HG03159 (cell line): Measurements from ENCODE around the gene TCN2.
A peak's percentile ranks its signal among the peaks of the same experiment; 100 is the strongest.
"Not testable (repeated sequence)": the region's sequence is repeated elsewhere in the genome, so short reads cannot be mapped to it uniquely, and the experiment has no call there.

ENCODE experiments used
- ATAC-seq: cut with Tn5 transposase; IDR thresholded peaks from one replicate; pipeline ENCODE4 v1.9.1; 2021; ENCODE audit warnings: mild to moderate bottlenecking, moderate library complexity; ENCODE audit not compliant: unreplicated experiment

The TCN2 gene

DNA sequence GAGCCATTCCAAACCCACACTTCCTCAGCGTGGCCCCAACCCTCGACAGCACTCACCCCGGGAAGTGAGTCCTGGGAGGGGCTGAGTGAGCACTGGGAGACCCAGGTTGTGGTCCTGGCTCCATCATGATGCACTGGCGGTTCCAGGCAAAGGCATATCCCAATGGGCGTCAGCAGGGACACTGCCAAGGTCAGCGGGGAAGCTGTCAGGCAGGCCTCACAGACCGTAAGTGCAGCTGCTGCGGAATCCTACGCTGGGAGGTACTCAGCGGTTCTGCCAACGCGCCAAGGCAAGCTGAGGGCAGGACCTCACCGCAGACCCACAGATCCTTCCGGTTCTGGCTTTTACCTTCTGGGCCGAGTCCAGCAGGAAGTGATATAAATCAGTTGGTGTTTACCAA, 31.1 kb upstream of the TCN2 start:
- no peak for ATAC-seq

DNA sequence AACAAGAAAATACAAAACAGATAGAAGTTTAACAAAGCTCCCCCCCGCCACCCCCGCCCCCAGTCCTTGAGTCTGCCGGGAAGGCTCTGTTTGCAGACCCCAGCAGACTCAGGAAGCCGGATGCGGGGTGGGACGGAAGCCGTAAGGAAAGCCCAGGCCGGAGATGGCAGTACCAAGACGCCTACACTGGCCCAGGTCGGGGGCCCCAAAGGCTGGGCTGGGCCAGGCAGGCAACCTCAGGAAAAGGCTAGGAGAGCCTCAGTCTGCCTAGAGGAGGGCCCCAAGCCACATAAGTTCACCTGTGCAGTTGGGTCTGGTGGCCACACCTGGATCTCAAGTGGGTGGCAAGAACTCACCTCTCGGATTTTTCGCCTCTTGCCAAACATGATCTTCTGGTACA, 28.5 kb upstream of the TCN2 start:
- no peak for ATAC-seq

DNA sequence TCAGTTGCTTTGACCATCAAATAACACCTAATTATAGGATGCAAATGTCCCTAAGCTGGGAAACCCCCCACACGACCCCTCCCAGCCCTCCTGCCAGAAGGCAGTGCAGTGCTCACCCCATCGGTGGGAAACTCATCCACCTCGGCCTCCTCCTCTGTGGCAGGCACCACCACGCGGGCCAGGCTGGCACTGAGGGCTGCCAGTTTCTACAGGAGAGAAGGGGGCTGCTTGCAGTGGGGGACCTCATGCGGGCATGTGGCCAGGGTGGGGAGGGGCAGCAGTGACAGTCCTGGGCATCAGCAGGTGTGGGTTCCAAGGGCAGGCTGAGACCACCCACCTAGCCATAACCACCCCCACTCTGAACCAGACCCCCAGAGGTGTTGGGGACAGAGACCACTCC, 26.1 kb upstream of the TCN2 start:
- ATAC-seq: no peak

DNA sequence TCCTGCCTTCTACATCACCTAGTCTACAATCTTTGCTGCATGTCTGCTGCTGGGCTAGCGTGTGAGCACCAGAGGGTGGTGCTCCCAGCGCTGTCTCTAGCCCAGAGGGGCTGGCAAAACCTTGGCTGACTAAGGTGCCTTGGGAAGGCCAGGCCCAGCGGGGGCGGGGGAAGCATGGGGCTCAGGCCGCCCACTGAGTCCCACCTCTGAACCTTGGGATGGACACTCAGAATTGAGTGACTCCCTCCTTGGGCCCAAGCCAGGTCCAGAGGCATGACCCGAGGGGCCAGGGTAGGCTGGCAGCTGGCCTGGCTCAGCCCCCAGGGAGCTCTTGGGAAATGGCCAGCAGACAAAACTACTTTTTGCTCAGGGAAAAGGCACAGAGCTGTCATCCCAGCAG, 24.9 kb upstream of the TCN2 start:
- no peak for ATAC-seq

DNA sequence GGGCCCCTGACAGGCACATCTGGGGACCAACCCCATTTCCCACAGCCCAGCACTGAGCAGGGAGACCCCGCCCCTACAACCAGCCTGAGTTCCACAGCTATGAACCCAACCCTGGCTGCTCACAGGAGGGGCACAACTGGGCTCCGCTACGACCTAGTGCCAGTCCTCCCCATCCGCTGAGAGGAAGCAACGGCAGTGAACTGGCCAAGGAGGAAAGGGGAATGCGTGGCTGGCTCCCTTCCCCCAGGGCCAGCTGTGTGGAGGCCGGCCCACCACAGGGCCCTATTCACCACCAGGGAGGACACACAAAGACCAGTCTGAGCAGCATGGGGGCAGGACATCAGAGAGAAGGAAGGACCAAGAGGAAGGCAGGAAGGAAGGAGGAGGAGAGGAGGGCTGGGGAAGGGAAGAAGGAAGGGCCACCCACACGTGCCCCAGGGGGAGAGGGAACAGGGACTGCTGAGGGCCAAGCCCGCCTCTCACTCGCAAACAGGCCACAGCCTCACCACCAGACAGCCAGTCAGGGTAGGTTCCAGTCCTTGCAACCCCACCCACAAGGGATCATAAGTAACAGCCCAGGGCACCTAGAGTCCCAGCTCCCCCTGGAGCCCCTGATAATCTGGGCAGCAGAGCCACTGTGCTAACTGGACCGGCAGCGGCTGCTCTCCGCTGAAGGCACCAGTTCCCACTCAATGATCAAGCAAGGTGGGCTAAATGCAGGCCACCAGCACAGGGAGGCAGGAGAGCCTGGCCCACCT, 24.0 kb upstream of the TCN2 start:
- no peak for ATAC-seq

DNA sequence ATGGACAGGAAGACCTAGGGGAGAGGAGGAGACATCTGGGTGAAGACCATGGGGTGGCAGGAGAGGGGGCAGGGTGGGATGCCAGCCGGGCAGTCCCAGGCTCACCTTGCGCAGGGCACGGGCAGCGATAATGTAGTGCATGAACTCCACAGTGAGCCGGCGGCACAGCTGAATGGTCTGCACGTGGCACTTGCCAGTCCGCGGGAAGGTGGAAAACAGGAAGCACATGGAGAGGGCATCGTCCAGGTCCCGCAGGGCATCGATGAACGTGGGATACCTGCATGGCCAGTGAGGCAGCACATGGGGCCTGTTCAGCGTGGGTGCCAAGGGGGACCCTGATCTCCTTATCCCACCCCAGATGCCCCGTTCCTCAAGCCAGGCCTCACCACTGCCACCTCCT, 22.5 kb upstream of the TCN2 start:
- no peak for ATAC-seq

DNA sequence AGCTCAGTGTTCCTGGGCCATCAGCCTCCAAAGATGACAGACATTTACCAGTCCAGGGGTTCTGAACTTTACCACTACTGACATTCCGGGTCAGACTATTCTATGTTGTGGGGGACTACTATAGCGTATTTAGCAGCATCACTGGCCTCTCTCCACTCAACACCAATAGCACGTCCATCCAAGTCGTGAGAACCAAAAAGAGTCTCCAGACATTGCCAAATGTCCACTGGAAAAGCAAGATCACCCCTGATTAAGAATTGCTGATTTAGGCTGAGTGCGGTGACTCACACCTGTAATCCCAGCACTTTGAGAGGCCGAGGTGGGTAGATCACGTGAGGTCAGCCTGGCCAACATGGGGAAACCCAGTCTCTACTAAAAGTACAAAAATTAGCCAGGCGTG, 20.6 kb upstream of the TCN2 start:
- ATAC-seq: no peak

DNA sequence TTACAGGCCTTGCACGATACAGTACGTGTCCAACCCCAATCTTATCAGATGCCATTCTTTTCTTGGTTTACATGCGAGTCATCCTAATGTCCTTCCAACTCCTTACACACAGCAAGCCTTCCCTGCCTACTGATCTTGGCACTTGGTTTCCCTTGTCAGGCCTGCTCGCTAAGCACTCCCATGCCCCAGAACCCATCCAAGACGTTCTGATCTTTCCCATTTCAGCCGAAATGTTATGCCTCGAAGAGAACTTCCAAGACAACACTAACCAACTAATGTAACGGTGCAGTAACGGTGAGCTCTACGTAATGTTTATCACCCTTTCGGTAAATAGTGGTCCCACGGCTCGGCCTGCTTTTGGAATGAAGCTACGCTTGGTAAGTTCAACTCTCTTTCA, 15.8 kb upstream of the TCN2 start:
- ATAC-seq: no peak

DNA sequence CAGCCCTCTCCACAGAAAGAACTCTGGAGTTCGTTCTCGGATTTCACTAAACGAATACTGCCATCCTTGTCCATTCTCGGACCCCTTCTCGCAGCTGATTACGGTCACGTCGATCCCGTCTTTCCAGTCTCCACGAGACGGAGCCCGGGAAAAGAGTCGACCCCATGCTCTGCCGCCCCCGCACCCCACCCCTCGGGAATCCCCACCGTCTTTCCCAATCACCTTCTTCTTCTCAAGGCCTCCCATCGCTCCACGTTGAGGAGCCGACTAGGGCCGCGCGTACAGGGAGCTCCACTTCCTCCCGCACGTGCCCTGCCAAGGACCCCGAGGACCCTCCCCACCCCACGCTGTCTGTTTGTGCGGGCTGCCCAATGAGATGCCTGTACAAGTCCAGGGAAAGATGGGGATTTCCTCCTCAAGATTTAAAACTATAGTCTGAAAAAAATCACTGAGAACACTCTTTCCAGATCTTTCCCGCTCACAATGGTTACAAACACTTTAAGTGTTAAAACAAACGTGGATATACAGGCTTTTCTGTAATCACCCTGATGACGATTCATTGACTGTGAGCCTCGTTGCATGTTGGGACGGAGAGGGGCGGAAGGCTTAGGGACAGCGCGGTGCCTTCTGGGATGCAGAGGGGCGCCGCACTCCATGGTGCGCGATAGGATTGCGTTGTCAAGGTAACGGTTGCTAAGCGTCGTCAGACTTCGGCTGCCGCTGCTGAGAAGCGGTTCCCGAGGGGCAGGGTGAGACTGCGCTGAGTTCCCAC, 15.2 kb upstream of the TCN2 start, which contains the start of gene PES1:
Gene PES1 (minus strand): TSS at position 323 of the 772 bp plus-strand sequence. CDS start 77 bp downstream, at position 246.
- ATAC-seq: peak; percentile 94

DNA sequence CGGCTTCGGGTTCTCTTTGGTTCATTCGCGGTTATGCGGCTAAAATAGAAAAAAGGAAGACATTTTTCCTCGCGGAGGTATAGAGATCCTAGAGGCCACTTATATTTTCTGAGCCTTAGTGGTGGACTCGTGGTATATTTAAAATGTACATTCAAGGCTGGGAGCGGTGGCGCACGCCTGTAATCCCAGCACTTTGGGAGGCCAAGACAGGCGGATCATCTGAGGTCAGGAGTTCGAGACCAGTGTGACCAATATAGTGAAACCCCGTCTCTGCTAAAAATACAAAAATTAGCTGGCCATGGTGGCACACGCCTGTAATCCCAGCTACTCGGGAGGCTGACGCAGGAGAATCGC, 14.6 kb upstream of the TCN2 start:
- ATAC-seq: not testable (repeated sequence)

DNA sequence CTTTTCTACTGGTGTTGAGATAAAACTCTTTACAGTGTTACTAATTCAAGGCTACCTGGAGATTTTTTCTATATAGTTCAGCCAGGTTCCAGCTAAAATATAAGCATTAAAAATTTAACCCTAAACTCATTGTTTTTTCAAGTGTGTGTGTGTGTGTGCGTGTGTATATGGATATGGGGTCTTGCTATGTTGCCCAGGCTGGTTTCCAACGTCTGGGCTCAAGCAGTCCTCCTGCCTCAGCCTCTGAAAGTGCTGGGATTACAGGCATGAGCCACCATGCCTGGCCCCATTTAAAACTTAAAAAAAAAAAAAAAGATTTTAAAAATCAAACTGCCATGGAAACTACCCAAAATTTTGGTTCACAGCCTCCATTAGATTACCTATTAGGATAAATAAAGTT, 10.8 kb upstream of the TCN2 start:
- ATAC-seq: no peak

DNA sequence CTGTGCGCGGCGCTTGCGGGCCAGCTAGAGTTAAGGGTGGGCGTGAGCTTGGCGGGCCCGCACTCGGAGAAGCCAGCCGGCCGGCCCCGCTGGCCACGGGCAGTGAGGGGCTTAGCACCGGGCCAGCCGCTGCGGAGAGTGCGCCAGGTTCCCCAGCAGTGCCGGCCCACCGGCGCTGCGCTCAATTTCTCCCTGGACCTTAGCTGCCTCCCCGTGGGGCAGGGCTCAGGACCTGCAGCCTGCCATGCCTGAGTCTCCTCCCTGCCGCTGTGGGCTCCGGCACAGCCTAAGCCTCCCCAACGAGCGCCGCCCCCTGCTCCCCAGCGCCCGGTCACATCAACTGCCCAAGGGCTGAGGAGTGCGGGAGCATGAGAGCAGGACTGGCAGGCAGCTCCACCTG, 10.1 kb upstream of the TCN2 start:
- ATAC-seq: no peak

DNA sequence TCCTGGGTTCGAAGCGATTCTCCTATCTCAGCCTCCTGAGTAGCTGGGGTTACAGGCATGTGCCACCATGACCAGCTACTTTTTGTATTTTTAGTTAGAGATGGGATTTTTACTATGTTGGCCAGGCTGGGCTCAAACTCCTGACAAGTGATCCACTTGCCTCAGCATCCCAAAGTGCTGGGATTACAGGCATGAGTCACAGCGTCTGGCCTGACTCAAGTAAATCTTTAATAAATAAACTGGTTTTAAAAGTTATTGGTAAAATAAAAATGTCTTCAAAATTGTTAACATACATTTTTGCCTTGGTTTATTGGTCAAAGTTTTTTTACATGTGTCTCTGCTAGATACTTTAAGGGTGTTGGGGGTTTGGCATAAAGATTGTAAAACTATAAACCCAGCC, 8.0 kb upstream of the TCN2 start:
- ATAC-seq: no peak

DNA sequence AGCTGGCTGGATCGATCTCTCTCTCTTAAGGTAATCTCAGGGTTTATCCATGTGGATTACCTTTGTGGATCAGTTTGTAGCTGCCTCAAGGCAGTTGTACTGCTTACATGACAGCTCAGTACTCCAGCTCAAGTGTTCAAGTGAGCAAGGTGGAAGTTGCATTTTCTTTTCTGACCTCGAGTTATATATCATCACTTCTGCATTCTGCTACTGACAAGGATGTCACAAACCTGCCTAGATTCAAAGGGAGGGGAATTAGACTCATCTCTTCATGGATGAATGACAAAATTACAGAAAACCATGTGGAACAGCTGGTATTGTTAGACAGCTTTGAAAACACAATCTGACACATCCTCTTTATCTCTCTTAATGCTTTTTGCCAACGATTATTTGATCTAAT, 6.1 kb upstream of the TCN2 start:
- no peak for ATAC-seq

DNA sequence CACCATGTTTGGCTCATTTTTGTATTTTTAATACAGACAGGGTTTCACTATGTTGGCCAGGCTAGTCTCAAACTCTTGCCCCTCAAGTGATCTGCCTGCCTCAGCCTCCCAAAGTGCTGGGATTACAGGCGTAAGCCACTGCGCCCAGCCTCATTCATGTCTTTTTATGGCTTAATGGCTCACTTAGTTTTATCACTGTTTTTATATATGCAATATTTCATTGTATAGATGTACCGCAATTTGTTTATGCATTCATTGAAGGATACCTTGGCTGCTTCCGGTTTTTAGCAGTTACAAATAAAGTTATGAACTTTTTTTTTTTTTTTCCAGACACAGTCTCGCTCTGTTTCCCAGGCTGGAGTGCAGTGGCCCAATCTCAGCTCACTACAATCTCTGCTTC, 5.5 kb upstream of the TCN2 start:
- ATAC-seq: no peak

DNA sequence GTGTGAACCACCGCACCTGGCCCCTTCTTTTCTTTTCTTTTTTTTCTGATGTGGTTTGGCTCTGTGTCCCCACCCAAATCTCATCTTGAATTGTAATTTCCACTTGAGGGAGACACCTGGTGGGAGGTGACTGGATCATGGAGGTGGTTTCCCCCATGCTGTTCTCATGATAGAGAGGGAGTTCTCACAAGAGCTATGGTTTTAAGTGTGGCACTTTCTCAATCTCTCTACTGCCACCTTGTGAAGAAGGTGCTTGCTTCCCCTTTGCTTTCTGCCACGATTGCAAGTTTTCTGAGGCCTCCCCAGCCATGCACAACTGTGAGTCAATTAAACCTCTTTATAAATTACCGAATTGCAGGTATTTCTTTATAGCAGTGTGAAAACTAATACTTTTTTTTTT, 4.9 kb upstream of the TCN2 start:
- no peak for ATAC-seq

DNA sequence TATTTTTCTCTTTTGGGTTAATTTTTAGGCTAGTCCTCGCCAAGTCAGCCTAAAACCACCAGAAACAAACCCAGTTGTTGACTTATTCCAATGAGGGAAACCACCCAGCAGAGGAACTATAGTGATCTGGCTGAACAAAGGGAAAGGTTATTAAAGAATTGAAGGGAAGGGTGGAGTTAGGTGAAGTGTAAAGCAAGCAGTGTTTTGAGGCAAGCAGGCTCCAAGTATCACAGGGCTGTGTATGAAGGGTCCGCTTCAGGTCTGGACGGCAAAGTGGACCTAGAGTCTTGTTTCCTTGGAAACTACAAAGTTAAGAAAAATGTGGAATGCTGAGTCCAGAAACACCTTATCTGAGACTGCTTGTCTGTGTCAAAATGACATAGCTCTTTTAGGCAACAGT, 3.2 kb upstream of the TCN2 start:
- ATAC-seq: no peak

DNA sequence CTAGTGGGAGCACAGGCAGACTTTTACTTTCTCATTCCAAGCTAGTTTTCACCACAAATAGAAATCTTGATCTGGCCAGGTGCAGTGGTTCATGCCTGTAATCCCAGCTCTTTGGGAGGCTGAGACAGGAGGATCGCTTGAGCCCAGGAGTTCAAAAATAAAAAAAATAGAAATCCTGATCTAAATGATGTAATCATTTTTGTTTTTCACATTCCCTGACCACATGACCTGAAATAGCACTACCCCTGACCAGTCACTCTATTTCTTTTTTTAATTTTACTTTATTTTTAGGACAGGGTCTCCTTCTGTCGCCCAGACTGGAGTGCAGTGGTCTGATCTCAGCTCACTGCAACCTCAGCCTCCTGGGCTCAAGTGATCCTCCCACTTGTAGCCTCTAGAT, 2.3 kb upstream of the TCN2 start:
- ATAC-seq: no peak

DNA sequence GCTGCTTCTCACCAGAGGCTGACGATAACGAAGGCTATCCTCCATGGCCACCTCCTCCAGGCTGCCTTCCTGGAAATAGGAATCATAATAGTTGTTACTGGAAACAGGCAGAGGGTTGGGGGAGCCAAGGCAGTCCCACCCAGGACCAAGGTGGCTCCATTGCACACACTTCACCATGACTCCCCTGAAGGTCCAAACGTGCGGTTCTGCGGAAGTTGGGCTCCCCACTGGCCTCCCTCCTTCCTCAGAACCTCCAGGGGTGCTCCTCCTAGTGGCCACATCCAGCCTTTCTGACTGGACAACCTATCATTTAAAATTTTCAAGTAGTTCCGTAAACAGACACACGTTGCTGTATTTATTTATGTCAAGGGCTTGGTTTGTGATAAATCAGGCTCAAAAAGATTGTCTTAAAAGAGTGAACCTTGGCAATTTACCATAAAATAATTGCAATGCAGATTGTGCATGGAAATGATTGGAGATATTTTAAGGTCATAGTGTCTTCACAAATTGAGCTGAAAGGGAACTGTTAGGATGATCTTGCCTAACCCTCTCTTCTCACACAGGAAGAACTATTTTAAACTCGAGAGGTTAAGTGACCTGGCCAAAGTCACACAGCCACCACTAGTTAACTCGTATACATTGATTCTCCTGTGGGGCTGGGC, 1.4 kb upstream of the TCN2 start:
- no peak for ATAC-seq

DNA sequence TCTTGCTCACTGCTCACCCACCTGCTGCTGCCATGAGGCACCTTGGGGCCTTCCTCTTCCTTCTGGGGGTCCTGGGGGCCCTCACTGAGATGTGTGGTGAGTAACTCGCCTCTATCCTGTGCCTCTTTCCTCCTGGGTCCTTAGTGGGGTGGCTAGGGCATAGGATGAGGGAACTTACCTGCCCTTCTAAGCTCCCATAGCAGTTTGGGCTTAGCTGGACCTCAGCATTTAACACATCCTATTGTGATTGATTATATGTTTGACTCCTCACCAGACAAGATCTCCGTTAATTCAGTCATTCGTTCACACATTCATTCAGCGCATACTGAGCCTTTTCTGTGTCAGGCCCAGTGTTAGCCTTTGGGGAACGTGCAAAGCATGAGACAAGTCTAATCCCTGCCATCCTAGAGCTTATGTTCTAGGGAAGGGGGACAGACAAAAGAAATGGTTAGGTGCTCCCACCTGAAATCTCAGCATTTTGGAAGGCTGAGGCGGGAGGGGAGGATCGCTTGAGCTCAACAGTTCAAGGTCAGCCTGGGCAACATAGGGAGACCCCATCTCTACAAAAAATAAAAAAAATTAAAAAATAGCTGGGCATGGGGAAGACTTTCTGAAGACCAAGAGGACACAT, 441 bp downstream of the TCN2 start:
- ATAC-seq: peak; percentile 11

DNA sequence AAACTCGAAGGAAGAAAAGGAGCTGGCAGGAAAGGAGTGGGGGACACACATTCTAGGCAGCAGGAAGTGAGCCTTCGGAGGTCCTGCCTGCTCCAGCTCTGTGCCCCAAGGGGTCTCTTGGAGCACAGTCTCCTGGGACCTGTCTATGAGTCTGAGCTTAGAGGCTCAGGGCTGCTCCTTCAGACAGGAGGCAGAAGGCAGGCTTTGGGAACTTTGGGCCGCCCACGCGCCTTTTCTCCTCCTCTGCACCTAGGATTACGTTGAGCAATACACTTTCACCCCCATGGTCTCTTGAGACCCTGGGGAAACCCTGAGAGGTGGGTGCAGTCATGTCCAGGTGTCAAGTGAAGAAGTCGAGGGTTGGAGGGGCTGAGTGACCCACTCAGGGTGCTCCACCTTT, 965 bp downstream of the TCN2 start:
- ATAC-seq: no peak
